Glutamatergic neuron (in vitro differentiated cells): ENCODE data around the gene PIP5KL1. TPM values are rescaled to one million over a fixed set of nuclear protein-coding genes. Genes with fewer than 3 reads are reported as not detected.

Source experiments
- DNase-seq: peaks from one replicate; pipeline ENCODE4 v3.0.0; 2022
- H3K27ac Mint-ChIP-seq: one replicate; pipeline ENCODE4 v1.8.0; 2020; ENCODE audit warnings: mild to moderate bottlenecking, mixed read lengths, inconsistent platforms; ENCODE audit not compliant: unreplicated experiment
- H3K27me3 Mint-ChIP-seq: one replicate; pipeline ENCODE4 v1.8.0; 2020; ENCODE audit warnings: mild to moderate bottlenecking, moderate library complexity, mixed read lengths, inconsistent platforms; ENCODE audit not compliant: unreplicated experiment
- H3K36me3 Mint-ChIP-seq: one replicate; pipeline ENCODE4 v1.8.0; 2020; ENCODE audit warnings: mild to moderate bottlenecking, mixed read lengths, inconsistent platforms; ENCODE audit not compliant: unreplicated experiment
- H3K4me1 Mint-ChIP-seq: one replicate; pipeline ENCODE4 v1.8.0; 2020; ENCODE audit warnings: mild to moderate bottlenecking, low read depth, mixed read lengths, inconsistent platforms; ENCODE audit not compliant: unreplicated experiment
- H3K4me3 Mint-ChIP-seq: one replicate; pipeline ENCODE4 v1.8.0; 2020; ENCODE audit warnings: mild to moderate bottlenecking, mixed read lengths, inconsistent platforms; ENCODE audit not compliant: unreplicated experiment
- H3K9me3 Mint-ChIP-seq: one replicate; pipeline ENCODE4 v1.8.0; 2020; ENCODE audit warnings: mild to moderate bottlenecking, moderate library complexity, mixed read lengths, inconsistent platforms; ENCODE audit not compliant: unreplicated experiment
- CTCF ChIP-seq: fragments of 200-600 bp; sonication (generic); IDR thresholded peaks from one replicate; pipeline ENCODE4 v1.5.0; 2021; ENCODE audit not compliant: partially characterized antibody, unreplicated experiment
- total RNA-seq: library from RNA; stranded (reverse); fragmentation: NEBNext Ultra II Directional; extraction: Animal tissue kit (Norgen Biotek cat#: 25700); gene quantifications from one replicate; pipeline ENCODE4 v1.2.1, GENCODE V29; 2021; ENCODE audit not compliant: unreplicated experiment

The PIP5KL1 gene
- total RNA-seq, 1 donor from 2014 or later: 11.9 TPM

GRCh38 chr9:127971357-127972235 is 41.0 kb upstream of the PIP5KL1 start:
- no peak for DNase-seq
- peak overlapping the region; percentile 55 for H3K4me3 Mint-ChIP-seq

GRCh38 chr9:127970401-127971313 is 40.1 kb upstream of the PIP5KL1 start:
- DNase-seq: no peak
- Mint-ChIP-seq H3K27ac (peak overlapping the region; percentile 46), H3K4me1 (peaks cover 34% of the 10 kb centered on the region), H3K36me3 (no peaks in the 10 kb centered on the region), H3K4me3 (peak overlapping the region; percentile 8), H3K9me3 (peaks cover 5% of the 10 kb centered on the region), H3K27me3 (peaks cover 14% of the 10 kb centered on the region)
- no peak for TF ChIP-seq CTCF

More at GRCh38 chr9:127971357-127972235, 41.0 kb upstream of the PIP5KL1 start:
- Mint-ChIP-seq H3K36me3 (no peaks in the 10 kb centered on the region), H3K9me3 (peaks cover 5% of the 10 kb centered on the region), H3K27ac (peak overlapping the region; percentile 88), H3K27me3 (peaks cover 14% of the 10 kb centered on the region), H3K4me1 (peaks cover 34% of the 10 kb centered on the region)
- TF ChIP-seq CTCF: no peak

GRCh38 chr9:127968700-127969383 is 38.3 kb upstream of the PIP5KL1 start:
- Mint-ChIP-seq H3K9me3 (peaks cover 5% of the 10 kb centered on the region), H3K4me1 (peaks cover 36% of the 10 kb centered on the region), H3K27ac (peak overlapping the region; percentile 9), H3K27me3 (peaks cover 14% of the 10 kb centered on the region), H3K36me3 (no peaks in the 10 kb centered on the region), H3K4me3 (no peak overlapping the region)
- DNase-seq: no peak
- no peak for TF ChIP-seq CTCF

GRCh38 chr9:127968042-127968441 is 37.5 kb upstream of the PIP5KL1 start:
- Mint-ChIP-seq H3K4me1 (peaks cover 32% of the 10 kb centered on the region), H3K4me3 (no peak overlapping the region), H3K36me3 (no peaks in the 10 kb centered on the region), H3K27me3 (peaks cover 16% of the 10 kb centered on the region), H3K9me3 (peaks cover 5% of the 10 kb centered on the region), H3K27ac (no peak overlapping the region)
- TF ChIP-seq CTCF: no peak
- DNase-seq: no peak
